OCI-LY7 (cell line): ENCODE data around the gene WNT9B. TPM values are rescaled to one million over a fixed set of nuclear protein-coding genes. Genes with fewer than 3 reads are reported as not detected.

ENCODE experiments used
- BruUV-seq: library from RNA; stranded (reverse); fragments of 400-500 nt; replicated peaks from 2 replicates; lab custom pipeline; 2021; lab: Mats Ljungman, UMichigan
- CTCF ChIA-PET: fragments of 300-600 bp; sonication (Branson Sonifier 250); formaldehyde crosslinking; loops from one replicate; lab custom pipeline; 2022; ENCODE audit warnings: antibody characterized with exemption; ENCODE audit not compliant: unreplicated experiment; lab: Charles Lee
- POLR2A ChIA-PET: fragments of 300-600 bp; sonication (Branson Sonifier 250); formaldehyde crosslinking; loops from one replicate; lab custom pipeline; 2022; ENCODE audit warnings: antibody characterized with exemption; lab: Charles Lee
- DNase-seq: peaks from one replicate; pipeline ENCODE4 v3.0.0-alpha.2; 2015; ENCODE audit warnings: low spot score
- H2AFZ ChIP-seq: fragments of 200-600 bp; sonication (generic), shearing (Covaris generic); 2 replicates; pipeline ENCODE4 v1.6.1; 2014; ENCODE audit warnings: mild to moderate bottlenecking, antibody characterized with exemption, low read length, moderate library complexity
- H3K27ac ChIP-seq: fragments of 200-600 bp; sonication (generic); 2 replicates; pipeline ENCODE4 v1.5.1; 2014; ENCODE audit warnings: mixed run types, low read depth, mild to moderate bottlenecking, moderate library complexity, low read length, inconsistent platforms; ENCODE audit not compliant: poor library complexity, severe bottlenecking
- H3K36me3 ChIP-seq: fragments of 200-600 bp; sonication (generic); 2 replicates; pipeline ENCODE4 v1.6.1; 2014; ENCODE audit warnings: mild to moderate bottlenecking, antibody characterized with exemption, low read length, moderate library complexity, mixed read lengths; ENCODE audit not compliant: insufficient read depth
- H3K4me1 ChIP-seq: fragments of 200-600 bp; sonication (generic); 2 replicates; pipeline ENCODE4 v1.5.1; 2014; ENCODE audit warnings: mild to moderate bottlenecking, low read length; ENCODE audit not compliant: insufficient read depth, poor library complexity, severe bottlenecking
- H3K4me2 ChIP-seq: fragments of 200-600 bp; sonication (generic); 2 replicates; pipeline ENCODE4 v1.6.1; 2014; ENCODE audit warnings: mild to moderate bottlenecking, low read length
- H3K4me3 ChIP-seq: fragments of 200-600 bp; sonication (generic); 2 replicates; pipeline ENCODE4 v1.5.1; 2014; ENCODE audit warnings: mild to moderate bottlenecking, low read depth, low read length; ENCODE audit not compliant: poor library complexity, severe bottlenecking
- H3K79me2 ChIP-seq: fragments of 200-600 bp; sonication (generic); 2 replicates; pipeline ENCODE4 v1.6.1; 2016; ENCODE audit warnings: low read depth, mild to moderate bottlenecking, low read length, moderate library complexity, mixed read lengths; ENCODE audit not compliant: insufficient read depth
- H3K9me2 ChIP-seq: fragments of 200-600 bp; sonication (generic); 2 replicates; pipeline ENCODE4 v1.6.1; 2016; ENCODE audit warnings: mild to moderate bottlenecking, low read length, mixed read lengths; ENCODE audit not compliant: insufficient read depth
- H3K9me3 ChIP-seq: fragments of 200-600 bp; sonication (generic); 2 replicates; pipeline ENCODE4 v1.6.1; 2014; ENCODE audit warnings: mild to moderate bottlenecking, mixed run types, low read length, mixed read lengths
- H4K20me1 ChIP-seq: fragments of 200-600 bp; sonication (generic); 2 replicates; pipeline ENCODE4 v1.6.1; 2014; ENCODE audit warnings: mild to moderate bottlenecking, antibody characterized with exemption, low read length, moderate library complexity, mixed read lengths; ENCODE audit not compliant: insufficient read depth
- EZH2phosphoT487 ChIP-seq: fragments of 200-600 bp; sonication (generic); IDR thresholded peaks from 2 replicates; pipeline ENCODE4 v1.6.1; 2018; ENCODE audit warnings: low read depth, borderline replicate concordance, mild to moderate bottlenecking, mixed run types, antibody characterized with exemption, low read length, moderate library complexity, mixed read lengths
- intact Hi-C: fragments of 100-400 bp; cut with micrococcal nuclease; formaldehyde crosslinking; loops from one replicate; pipeline ENCODE4 v1.10.0; 2022; ENCODE audit not compliant: unreplicated experiment
- total RNA-seq, 2 experiments: library from RNA; depleted of rRNA in 1 of 2; stranded (reverse); fragments of >200 nt in 1 of 2; shearing (Covaris generic) in 1 of 2; gene quantifications; 2 replicates each; pipeline ENCODE4 v1.2.3, GENCODE V29; 2014 to 2022
- TF ChIP-seq, protein P1 (sequence below): fragments of 200-600 bp; sonication (generic); conservative IDR thresholded peaks from 2 replicates; pipeline ENCODE4 v1.5.1; 2014; ENCODE audit warnings: mild to moderate bottlenecking, antibody characterized with exemption, low read length, moderate library complexity, mixed read lengths

The WNT9B gene
- total RNA-seq, 2 experiments from 2014 or later = not detected

GRCh38 chr17:46869975-46870803 lies 18.8 kb downstream of the WNT9B start:
- Histone ChIP-seq H2AFZ (no peak overlapping the region), H3K27ac (no peak overlapping the region), H3K36me3 (no peaks in the 10 kb centered on the region), H3K9me2 (no peaks in the 10 kb centered on the region), H4K20me1 (no peaks in the 10 kb centered on the region), H3K4me1 (no peaks in the 10 kb centered on the region), H3K4me3 (no peak overlapping the region), H3K4me2 (no peak overlapping the region), H3K9me3 (no peaks in the 10 kb centered on the region), H3K79me2 (no peaks in the 10 kb centered on the region)
- TF ChIP-seq EZH2phosphoT487 = no peak
- TF ChIP-seq, protein P1, sequence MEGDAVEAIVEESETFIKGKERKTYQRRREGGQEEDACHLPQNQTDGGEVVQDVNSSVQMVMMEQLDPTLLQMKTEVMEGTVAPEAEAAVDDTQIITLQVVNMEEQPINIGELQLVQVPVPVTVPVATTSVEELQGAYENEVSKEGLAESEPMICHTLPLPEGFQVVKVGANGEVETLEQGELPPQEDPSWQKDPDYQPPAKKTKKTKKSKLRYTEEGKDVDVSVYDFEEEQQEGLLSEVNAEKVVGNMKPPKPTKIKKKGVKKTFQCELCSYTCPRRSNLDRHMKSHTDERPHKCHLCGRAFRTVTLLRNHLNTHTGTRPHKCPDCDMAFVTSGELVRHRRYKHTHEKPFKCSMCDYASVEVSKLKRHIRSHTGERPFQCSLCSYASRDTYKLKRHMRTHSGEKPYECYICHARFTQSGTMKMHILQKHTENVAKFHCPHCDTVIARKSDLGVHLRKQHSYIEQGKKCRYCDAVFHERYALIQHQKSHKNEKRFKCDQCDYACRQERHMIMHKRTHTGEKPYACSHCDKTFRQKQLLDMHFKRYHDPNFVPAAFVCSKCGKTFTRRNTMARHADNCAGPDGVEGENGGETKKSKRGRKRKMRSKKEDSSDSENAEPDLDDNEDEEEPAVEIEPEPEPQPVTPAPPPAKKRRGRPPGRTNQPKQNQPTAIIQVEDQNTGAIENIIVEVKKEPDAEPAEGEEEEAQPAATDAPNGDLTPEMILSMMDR = no peak
- no peak for DNase-seq
- POLR2A ChIA-PET = interaction anchor here (0.6 kb wide), 1 partner anchor 63 kb away, joined by 3 read pairs; no protein-coding TSS in a partner anchor
- CTCF ChIA-PET = no interaction called here
- intact Hi-C loops = no loop called here
- BruUV-seq = no TSS peak

DNA sequence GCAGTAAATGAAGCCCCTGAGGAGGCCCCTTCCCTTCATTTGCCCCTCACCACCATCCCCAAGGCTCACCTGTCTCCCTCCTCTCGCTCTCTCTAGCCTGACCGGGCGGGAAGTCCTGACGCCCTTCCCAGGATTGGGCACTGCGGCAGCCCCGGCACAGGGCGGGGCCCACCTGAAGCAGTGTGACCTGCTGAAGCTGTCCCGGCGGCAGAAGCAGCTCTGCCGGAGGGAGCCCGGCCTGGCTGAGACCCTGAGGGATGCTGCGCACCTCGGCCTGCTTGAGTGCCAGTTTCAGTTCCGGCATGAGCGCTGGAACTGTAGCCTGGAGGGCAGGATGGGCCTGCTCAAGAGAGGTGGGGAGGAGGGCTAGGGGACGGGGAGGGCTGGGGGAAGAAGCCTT lies 21.0 kb downstream of the WNT9B start:
- BruUV-seq = no TSS peak
- intact Hi-C loops = no loop called here
- H2AFZ ChIP-seq = no peak overlapping the region
- H3K27ac ChIP-seq = no peak overlapping the region
- no peak overlapping the region for H3K4me2 ChIP-seq
- ChIA-PET CTCF (no interaction called here), POLR2A (no interaction called here)
- no peaks in the 10 kb centered on the region for H3K79me2 ChIP-seq
- H4K20me1 ChIP-seq = no peaks in the 10 kb centered on the region
- DNase-seq = no peak
- no peak overlapping the region for H3K4me3 ChIP-seq
- no peaks in the 10 kb centered on the region for H3K36me3 ChIP-seq
- no peak for TF ChIP-seq EZH2phosphoT487
- TF ChIP-seq, protein P1 = no peak
- peaks cover 5% of the 10 kb centered on the region for H3K4me1 ChIP-seq
- H3K9me2 ChIP-seq = no peaks in the 10 kb centered on the region
- no peaks in the 10 kb centered on the region for H3K9me3 ChIP-seq
